ENCODE results near the gene AXL. TPM values are rescaled to one million over a fixed set of nuclear protein-coding genes. Genes with fewer than 3 reads are reported as not detected.
"Not testable (repeated sequence)": the region's sequence is repeated elsewhere in the genome, so short reads cannot be mapped to it uniquely, and the experiment has no call there.

AXL gene
- polyA plus RNA-seq (2013, experiment 1 of 2; ENCODE audit: insufficient read length), result 180 TPM
- 179 TPM for polyA plus RNA-seq (2013, experiment 2 of 2; ENCODE audit: insufficient read length)

- peak; percentile 81 for DNase-seq
Measured at GRCh38 chr19:41218615-41219507, at the start of gene AXL. TSS of gene AXL (plus strand) at chr19:41219223. CDS start at chr19:41219393, 170 bp downstream.

GRCh38 chr19:41172297-41173164 is 46.5 kb upstream of the AXL start:
- no peak for DNase-seq

DNA sequence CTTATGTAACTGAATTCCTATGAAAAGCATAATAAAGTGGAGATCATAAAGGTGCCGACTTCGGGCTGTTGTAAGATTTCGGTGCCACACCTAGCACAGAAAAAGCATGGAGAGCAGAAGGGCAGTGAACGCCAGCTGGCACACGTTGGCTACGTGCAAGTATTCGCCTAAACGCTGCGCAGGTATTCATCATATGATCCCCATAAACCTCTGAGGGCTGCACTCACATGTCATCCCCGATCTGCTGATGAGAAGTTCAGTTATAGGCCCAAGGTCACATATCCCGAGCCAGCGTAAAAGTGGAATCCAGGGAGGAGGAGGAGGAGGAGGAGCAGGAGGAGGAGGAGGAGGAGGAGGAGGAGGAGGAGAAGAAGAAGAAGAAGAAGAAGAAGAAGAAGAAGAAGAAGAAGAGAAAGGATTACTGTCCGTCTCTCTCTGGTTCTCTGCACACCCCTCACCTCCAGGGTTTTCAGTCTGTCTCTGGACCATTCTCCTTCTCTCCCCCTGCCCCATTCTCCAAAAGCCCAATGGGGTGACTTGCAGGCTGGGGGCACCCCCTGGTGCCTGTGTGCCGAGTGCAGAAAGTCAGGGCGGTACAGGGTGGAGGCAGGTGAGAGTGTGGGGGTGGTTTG is 44.6 kb upstream of the AXL start:
- DNase-seq, result no peak

GRCh38 chr19:41175801-41176777 is 42.9 kb upstream of the AXL start:
- peak; percentile 76 for DNase-seq

GRCh38 chr19:41180173-41180572 is 38.9 kb upstream of the AXL start:
- not testable (repeated sequence) for DNase-seq

GRCh38 chr19:41186971-41187883 is 31.8 kb upstream of the AXL start:
- no peak for DNase-seq

DNA sequence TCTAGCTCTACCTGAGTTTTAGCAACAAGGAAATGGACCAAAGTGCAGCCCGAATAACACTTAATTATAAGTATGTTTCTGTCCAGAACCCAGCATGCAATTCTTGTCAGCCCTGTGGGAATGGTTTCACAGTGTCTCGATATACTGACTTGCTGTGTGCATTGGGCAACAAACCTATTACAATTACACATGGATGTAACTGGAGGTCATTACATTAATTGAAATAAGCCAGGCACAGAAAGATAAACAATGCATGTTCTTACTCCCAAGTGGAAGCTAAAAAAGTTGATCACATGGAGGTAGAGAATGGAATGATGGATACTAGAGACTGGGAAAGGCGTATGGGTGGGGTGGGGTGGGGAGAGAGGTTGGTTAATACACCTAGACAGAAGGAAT is 31.1 kb upstream of the AXL start:
- DNase-seq, result no peak

DNA sequence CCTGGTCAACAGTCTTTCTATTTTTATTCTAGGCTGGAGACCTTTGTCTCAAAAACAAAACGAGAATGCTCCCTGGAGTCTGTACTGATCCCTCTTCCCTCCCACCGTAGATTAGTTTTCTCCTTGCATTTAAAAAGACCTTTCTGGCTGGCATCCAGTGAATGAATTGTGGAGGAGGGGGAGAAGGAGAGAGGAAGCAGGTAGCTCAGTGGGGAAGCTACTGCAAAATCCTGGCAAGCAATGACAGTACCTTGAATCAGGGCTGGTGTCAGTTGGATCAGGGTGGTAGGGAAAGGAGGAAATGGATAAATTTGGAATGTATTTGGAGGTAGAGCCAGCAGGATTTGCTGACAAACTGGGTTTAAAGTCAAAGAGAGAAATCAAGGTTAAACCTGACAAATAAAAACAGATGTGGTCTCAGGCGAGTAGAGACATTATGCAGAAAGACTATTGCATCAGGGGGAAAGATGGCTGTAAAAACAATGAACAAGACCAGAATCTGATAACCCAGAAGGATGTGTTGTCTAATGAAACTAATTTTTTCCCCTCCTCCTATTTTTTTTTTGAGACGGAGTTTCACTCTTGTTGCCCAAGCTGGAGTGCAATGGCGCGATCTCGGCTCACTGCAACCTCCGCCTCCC is 29.5 kb upstream of the AXL start:
- no peak for DNase-seq

DNA sequence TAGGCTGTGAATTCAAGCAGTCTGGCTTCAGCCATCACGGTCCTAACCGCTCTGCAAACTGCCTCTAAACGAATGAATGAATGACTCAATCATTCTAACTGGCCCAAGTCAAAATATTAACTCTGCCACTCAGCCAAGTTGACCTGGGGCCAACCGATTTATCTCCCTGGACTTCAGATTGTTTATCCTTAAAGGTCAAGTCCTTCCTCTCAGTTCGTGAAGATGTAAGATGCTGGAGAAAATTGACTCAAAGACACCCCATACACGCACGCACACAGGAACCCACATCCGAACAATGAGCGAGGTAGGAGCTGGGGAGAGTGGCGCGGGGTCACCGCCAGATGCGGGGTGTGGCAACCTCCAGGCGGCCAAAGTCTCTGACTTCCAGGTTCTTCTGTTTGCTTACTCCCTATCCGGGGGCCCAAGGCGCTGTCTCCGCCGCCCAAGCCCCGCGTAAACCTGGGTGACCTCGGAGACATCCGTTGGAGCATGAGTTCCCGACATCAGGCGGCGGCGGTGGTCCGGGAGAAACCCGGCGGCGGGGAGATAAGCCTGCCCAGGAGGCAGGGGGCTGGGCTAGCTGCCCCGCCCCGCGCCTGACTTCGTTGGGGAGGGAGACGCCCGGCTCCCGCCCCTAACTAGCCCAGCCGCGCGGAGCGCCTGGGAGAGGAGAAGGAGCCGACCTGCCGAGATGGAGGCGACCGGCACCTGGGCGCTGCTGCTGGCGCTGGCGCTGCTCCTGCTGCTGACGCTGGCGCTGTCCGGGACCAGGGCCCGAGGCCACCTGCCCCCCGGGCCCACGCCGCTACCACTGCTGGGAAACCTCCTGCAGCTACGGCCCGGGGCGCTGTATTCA is 26.2 kb upstream of the AXL start, which contains the start of gene CYP2S1:
Gene CYP2S1 (plus strand): TSS at position 646 of the 856 bp plus-strand sequence. CDS start 46 bp downstream, at position 692.
- DNase-seq, result no peak

DNA sequence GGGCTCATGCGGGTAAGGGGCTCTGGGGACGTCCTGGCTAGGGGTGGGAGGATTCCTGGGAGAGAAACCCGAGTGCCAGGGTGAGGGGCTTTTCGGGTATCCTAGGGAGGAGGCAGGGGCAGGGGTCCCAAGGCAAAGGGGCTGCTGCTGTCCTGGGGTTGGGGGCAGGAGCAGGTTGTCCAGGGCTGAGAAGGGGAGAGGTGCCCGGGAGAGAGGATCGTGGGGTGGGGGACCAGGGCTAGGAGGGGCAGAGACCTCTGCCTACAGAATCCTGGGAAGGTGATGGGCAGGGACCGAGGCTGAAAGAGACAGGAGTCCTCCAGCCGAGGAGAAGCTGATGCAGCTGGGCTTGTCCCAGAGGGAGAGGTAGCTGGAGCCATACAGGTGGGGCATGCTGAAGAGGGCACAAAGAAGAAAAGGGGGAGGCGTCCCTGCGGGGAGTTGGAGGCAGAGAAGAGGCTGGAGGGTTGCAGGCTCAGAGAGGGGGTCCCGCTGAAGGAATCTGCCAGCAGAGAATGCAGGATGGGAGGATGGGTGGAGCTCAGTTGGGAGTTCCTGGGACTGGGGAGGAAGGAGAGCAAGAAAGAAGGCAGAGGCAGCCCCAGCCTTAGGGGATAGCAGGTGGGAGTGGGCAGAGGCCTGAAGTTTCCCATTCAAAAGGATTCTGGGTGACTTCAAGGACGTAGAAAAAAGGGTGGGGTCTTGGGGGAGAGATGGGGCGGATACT is 25.4 kb upstream of the AXL start:
- DNase-seq, result no peak

DNA sequence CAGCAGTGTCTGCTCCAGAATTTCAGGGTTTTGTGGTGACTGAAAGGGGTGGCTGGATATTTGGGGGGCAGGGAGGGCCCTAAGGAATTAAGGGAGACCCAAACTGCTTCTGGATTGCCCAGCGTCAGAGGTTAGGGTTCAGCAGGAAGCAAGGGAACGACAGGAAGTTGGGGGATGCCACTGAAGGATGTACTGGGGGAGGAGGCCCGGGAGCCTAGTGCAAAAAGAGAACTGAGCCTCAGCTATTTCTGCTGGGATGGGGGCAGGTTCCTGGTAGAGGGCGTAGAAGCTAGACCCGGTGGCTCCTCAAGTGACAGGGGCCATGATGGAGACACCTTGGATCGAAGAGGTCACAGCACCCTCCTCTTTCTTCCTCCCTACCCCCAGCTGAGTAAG is 24.9 kb upstream of the AXL start:
- no peak for DNase-seq

DNA sequence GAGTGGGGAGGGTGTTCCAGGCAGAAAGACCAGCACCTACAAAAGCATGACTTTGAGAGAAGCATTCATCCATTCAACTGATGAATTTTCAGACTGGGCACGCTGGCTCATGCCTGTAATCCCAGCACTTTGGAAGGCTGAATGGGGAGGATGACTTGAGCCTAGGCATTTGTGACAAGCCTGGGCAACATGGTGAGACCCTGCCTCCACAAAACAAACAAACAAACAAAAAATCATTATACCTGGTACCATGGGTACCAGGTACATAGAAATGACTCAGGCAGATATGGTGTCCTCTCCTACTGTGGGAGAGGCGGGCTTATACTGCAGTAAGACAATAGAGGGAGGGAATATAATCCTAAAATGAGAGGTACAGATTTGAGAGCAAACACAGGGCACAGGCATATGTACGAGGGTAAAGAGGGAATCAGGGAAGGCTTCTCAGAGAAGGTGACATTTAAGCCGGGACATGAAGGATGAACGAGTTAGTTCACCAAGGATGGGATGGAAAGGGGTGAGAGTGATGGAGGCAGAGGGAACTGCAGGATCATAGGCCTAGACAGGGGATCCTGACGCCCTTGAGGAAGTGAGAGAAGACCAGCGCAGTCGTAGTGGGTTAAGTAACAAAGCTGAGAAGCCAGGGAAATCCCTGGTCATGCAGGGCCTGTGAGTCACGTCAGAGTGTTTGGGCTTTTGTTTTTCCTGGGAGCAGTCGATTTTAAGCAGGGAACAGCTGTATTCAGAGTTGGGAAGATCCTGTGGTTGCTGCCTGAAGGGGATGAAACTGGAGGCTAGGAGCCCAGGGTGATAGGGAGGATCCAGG is 23.1 kb upstream of the AXL start:
- no peak for DNase-seq

DNA sequence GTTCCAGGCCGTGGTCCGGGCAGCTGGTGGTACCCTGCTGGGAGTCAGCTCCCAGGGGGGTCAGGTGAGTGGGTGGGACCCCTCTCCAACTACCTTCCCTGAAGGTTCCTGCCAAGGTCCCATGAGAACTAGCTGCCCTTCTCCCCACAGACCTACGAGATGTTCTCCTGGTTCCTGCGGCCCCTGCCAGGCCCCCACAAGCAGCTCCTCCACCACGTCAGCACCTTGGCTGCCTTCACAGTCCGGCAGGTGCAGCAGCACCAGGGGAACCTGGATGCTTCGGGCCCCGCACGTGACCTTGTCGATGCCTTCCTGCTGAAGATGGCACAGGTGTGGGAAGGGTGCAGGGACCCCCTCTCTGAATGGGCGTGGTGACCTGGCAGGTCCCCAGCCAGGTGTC is 20.5 kb upstream of the AXL start:
- DNase-seq, result no peak

- DNase-seq, result no peak
Measured at GRCh38 chr19:41203371-41203770, 15.7 kb upstream of the AXL start.

GRCh38 chr19:41204338-41204737 is 14.7 kb upstream of the AXL start:
- peak; percentile 83 for DNase-seq

GRCh38 chr19:41205995-41206394 is 13.0 kb upstream of the AXL start:
- DNase-seq, result no peak

- DNase-seq, result no peak
Measured at GRCh38 chr19:41206456-41206855, 12.6 kb upstream of the AXL start.
